Peyer's patch (tissue), 4 donors: ENCODE results near the gene CSNK1A1.
"Not testable (repeated sequence)": the region's sequence is repeated elsewhere in the genome, so short reads cannot be mapped to it uniquely, and the experiment has no call there.

Experiments used
- CTCF ChIP-seq, 6 experiments: fragments of 450-650 bp in 4 of 6; fragments of 200-600 bp in 2 of 6; sonication (generic) in 1 of 6; IDR thresholded peaks; one replicate each; pipeline ENCODE4 v1.5.1; 2017 to 2019; ENCODE audit warnings: antibody characterized with exemption in 6 of 6, mild to moderate bottlenecking in 3 of 6, moderate library complexity in 1 of 6
- POLR2A ChIP-seq, 2 donors: fragments of 450-650 bp; IDR thresholded peaks; one replicate each; pipeline ENCODE4 v1.5.1; 2017; ENCODE audit warnings: antibody characterized with exemption in 2 of 2, mild to moderate bottlenecking in 2 of 2, moderate library complexity in 2 of 2

GRCh38 chr5:149535787-149536186, 15.5 kb downstream of the CSNK1A1 start:
- TF ChIP-seq POLR2A, CTCF (IDR thresholded peaks at IDR 0.05): not testable (repeated sequence)
